Mesothelial cell of epicardium (in vitro differentiated cells): ENCODE results near the gene ELAPOR1. TPM values are rescaled to one million over a fixed set of nuclear protein-coding genes. Genes with fewer than 3 reads are reported as not detected.

Experiments used
- DNase-seq, 2 experiments: peaks; one replicate each; pipeline ENCODE4 v3.0.0; 2021; ENCODE audit warnings: low spot score in 2 of 2; ENCODE audit not compliant: unreplicated experiment in 2 of 2
- H3K27ac Mint-ChIP-seq: 2 replicates; pipeline ENCODE4 v1.8.0; 2021; ENCODE audit warnings: mixed read lengths
- H3K27me3 Mint-ChIP-seq: 2 replicates; pipeline ENCODE4 v1.8.0; 2021; ENCODE audit warnings: low read depth, mixed read lengths
- H3K36me3 Mint-ChIP-seq: 2 replicates; pipeline ENCODE4 v1.8.0; 2021; ENCODE audit warnings: mixed read lengths
- H3K4me1 Mint-ChIP-seq: 2 replicates; pipeline ENCODE4 v1.8.0; 2021; ENCODE audit warnings: mixed read lengths
- H3K4me3 Mint-ChIP-seq: 2 replicates; pipeline ENCODE4 v1.8.0; 2021; ENCODE audit warnings: mild to moderate bottlenecking, moderate library complexity, mixed read lengths
- H3K9me3 Mint-ChIP-seq: 2 replicates; pipeline ENCODE4 v1.8.0; 2021; ENCODE audit warnings: mixed read lengths
- total RNA-seq: library from RNA; stranded (reverse); gene quantifications from 3 replicates; pipeline ENCODE4 v1.2.1, GENCODE V29; 2021
- TF ChIP-seq, protein P1 (sequence below): fragments of 200-600 bp; sonication (generic); IDR thresholded peaks from one replicate; pipeline ENCODE4 v1.5.0; 2021; ENCODE audit warnings: antibody characterized with exemption; ENCODE audit not compliant: unreplicated experiment

The ELAPOR1 gene
- total RNA-seq, 1 donor from 2014 or later: 0.80 TPM

DNA sequence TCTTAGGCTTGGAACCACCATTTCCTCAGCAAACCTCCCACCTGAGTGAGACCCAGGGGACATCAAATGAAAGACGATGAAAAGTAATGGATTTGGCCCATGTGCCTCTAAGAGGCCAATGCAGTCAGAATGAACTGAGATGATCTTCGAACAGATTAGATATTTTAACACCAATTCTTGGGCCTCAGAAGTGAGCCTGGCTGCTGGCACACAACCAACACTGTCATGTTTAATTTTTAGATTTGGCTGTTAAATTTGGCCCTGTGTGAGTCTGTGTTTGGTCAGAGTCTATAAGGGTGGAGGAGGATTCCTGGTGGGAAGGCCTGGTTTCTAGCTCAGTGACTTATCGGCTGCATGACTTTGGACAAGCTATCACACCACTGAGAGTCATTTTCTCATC, 45.4 kb downstream of the ELAPOR1 start:
- H3K27me3 Mint-ChIP-seq: no peaks in the 10 kb centered on the region

DNA sequence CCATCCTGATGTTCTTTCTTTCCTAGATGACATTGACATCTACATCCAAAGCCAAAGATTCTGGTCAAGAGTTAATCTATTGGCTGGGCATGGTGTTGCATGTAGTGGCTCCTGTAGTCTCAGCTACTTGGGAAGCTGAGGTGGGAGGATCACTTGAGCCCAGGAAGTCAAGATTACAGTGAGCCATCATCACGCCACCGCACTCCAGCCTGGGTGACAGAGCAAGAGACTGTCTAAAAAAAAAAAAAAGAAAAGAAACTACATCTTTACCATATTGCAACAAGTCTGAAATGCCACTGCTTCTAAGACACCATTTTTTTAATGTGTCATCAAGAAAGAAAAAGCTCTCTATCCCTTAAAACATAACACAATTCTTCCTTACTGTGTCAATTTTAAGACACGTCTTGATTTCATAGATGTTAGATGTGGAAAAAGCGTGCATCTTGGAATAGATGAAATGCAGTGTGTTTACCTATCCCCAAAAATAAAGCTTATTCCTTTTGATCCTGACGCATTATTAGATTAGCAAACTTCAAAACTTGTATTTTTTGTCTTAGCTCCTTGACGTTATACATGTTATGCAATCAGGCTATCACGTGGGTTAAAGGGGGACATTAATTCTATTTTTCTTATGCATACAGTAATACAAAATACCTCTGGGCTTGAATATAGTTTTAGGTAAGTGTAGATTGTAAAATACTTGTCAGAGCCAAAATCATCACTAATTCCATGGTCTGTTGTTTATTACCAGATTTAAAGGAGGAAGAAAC, 46.3 kb downstream of the ELAPOR1 start:
- TF ChIP-seq, protein P1, sequence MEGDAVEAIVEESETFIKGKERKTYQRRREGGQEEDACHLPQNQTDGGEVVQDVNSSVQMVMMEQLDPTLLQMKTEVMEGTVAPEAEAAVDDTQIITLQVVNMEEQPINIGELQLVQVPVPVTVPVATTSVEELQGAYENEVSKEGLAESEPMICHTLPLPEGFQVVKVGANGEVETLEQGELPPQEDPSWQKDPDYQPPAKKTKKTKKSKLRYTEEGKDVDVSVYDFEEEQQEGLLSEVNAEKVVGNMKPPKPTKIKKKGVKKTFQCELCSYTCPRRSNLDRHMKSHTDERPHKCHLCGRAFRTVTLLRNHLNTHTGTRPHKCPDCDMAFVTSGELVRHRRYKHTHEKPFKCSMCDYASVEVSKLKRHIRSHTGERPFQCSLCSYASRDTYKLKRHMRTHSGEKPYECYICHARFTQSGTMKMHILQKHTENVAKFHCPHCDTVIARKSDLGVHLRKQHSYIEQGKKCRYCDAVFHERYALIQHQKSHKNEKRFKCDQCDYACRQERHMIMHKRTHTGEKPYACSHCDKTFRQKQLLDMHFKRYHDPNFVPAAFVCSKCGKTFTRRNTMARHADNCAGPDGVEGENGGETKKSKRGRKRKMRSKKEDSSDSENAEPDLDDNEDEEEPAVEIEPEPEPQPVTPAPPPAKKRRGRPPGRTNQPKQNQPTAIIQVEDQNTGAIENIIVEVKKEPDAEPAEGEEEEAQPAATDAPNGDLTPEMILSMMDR: no peak
- Mint-ChIP-seq H3K27me3 (no peaks in the 10 kb centered on the region), H3K9me3 (no peaks in the 10 kb centered on the region), H3K36me3 (no peaks in the 10 kb centered on the region), H3K4me3 (no peak overlapping the region), H3K27ac (no peak overlapping the region), H3K4me1 (peaks cover 8% of the 10 kb centered on the region)
- DNase-seq: no peak

More for the DNA sequence above, 45.4 kb downstream of the ELAPOR1 start:
- H3K4me1 Mint-ChIP-seq: peaks cover 8% of the 10 kb centered on the region
- no peaks in the 10 kb centered on the region for H3K9me3 Mint-ChIP-seq
- H3K27ac Mint-ChIP-seq: no peak overlapping the region
- TF ChIP-seq, protein P1: no peak
- no peaks in the 10 kb centered on the region for H3K36me3 Mint-ChIP-seq
- no peak for DNase-seq
- H3K4me3 Mint-ChIP-seq: no peak overlapping the region

DNA sequence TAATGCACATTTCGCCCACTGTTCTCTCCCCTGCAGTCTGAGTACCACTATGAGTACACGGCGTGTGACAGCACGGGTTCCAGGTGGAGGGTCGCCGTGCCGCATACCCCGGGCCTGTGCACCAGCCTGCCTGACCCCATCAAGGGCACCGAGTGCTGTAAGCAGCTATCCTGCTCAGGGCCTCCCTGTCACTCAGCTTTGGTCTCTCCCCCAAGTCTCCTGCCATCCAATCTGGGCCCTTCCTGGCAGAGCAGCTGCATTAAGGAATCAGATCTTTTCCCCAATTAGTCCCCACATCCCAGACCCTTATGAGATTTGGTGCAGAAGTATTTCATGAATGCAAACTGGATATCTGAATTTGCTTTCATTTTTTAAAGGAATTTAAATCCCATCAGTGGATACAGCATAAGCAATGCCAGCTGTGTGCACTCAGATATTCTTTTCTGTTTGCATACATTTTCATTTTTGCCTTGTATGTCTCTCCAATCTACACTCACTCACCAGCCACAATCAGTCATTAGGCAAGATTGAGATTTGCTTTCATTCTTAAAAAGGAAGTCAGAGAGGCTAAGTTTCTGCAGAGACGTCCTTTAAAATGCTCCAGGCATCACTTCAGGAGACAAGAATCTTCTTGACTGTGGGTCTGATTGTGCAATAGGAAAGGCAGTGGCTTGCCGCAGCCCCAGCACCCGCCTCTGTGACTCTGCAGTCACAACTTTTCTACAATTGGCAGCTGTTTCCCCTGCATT, 48.1 kb downstream of the ELAPOR1 start:
- no peak for DNase-seq

DNA sequence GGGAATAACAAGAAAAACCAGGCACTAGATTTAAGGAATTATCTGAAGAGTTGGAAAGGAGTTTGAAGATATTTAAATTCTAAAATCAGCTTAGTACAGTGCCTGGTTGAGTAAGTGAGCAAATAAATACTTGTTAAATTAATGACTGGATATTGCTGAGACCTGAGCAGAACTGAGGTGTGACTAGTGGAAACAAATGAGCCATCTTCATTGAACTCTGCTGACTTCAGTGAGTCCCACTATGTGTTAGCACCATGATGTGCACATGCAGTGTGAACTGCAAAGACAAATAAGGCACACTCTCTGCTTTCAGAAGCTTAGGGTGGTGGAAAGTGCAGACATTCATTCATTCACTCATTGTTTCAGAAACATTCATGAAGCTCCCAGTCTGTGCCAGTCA, 48.7 kb downstream of the ELAPOR1 start:
- no peak for DNase-seq
- Mint-ChIP-seq H3K4me3 (no peak overlapping the region), H3K4me1 (peaks cover 8% of the 10 kb centered on the region), H3K27ac (no peak overlapping the region), H3K9me3 (no peaks in the 10 kb centered on the region), H3K36me3 (no peaks in the 10 kb centered on the region), H3K27me3 (no peaks in the 10 kb centered on the region)
- TF ChIP-seq, protein P1: no peak

More for the DNA sequence above, 48.1 kb downstream of the ELAPOR1 start:
- Mint-ChIP-seq H3K36me3 (no peaks in the 10 kb centered on the region), H3K27me3 (no peaks in the 10 kb centered on the region), H3K9me3 (no peaks in the 10 kb centered on the region), H3K4me3 (no peak overlapping the region), H3K4me1 (peaks cover 8% of the 10 kb centered on the region), H3K27ac (peak overlapping the region; percentile 41)
- TF ChIP-seq, protein P1: no peak

DNA sequence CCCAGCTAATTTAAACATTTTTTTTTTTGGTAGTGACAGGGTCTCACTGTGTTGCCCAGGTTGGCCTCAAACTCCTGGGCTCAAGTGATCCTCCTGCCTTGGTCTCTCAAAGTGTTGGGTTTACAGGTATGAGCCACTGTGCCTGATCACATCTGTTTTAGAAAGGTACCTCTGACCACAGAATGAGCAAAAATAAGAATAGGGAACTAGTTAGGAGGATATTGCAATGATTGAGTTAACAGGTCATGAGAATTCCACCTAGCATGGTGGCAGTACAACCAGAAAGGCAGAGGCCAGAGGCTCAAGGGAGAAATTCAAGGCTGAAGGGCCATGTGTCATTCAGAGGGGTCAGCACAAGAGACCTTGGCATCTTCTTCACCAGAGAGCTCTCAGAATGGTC, 49.6 kb downstream of the ELAPOR1 start:
- Mint-ChIP-seq H3K9me3 (no peaks in the 10 kb centered on the region), H3K4me3 (no peak overlapping the region), H3K27me3 (no peaks in the 10 kb centered on the region), H3K27ac (no peak overlapping the region), H3K36me3 (no peaks in the 10 kb centered on the region), H3K4me1 (peaks cover 8% of the 10 kb centered on the region)
- DNase-seq: no peak
- TF ChIP-seq, protein P1: no peak

Other genes starting within 250 kb of the ELAPOR1 start
- 9.6 to 11.7 TPM (median 10.4 TPM) in 3 replicates for gene GPSM2, start 237.1 kb upstream of the ELAPOR1 start, total RNA-seq
- 38.8 to 44.5 TPM (median 43.0 TPM) in 3 replicates for gene CLCC1, start 150.6 kb upstream of the ELAPOR1 start, total RNA-seq
- gene WDR47, start 72.0 kb upstream of the ELAPOR1 start, total RNA-seq: 11.3 to 12.6 TPM (median 11.3 TPM) in 3 replicates
- 27.0 to 30.0 TPM (median 27.2 TPM) in 3 replicates for gene TAF13, start 38.1 kb upstream of the ELAPOR1 start, total RNA-seq
- 33.5 to 36.1 TPM (median 35.0 TPM) in 3 replicates for gene TMEM167B, start 23.4 kb upstream of the ELAPOR1 start, total RNA-seq
- 99.0 to 104 TPM (median 99.4 TPM) in 3 replicates for gene SARS1, start 99.8 kb downstream of the ELAPOR1 start, total RNA-seq
- 24.9 to 27.1 TPM (median 25.0 TPM) in 3 replicates for gene CELSR2, start 135.4 kb downstream of the ELAPOR1 start, total RNA-seq
- gene PSRC1, start 169.0 kb downstream of the ELAPOR1 start, total RNA-seq: 15.8 to 18.3 TPM (median 17.6 TPM) in 3 replicates
- not detected in 3 replicates for gene MYBPHL, start 192.9 kb downstream of the ELAPOR1 start, total RNA-seq